NT2/D1 (cell line): Measurements from ENCODE around the gene SELE.
A peak's percentile ranks its signal among the peaks of the same experiment; 100 is the strongest.
"Not testable (repeated sequence)": the region's sequence is repeated elsewhere in the genome, so short reads cannot be mapped to it uniquely, and the experiment has no call there.

Experiments used
- DNase-seq: peaks from one replicate; pipeline ENCODE4 v3.0.0-alpha.2; 2011; ENCODE audit warnings: low read depth, low spot score
- H3K27me3 ChIP-seq: 2 replicates; pipeline ENCODE4 v1.6.0; 2011; ENCODE audit warnings: mild to moderate bottlenecking; ENCODE audit not compliant: insufficient read length, insufficient read depth
- H3K36me3 ChIP-seq: 2 replicates; pipeline ENCODE4 v1.6.1; 2011; ENCODE audit warnings: mild to moderate bottlenecking, low read length, mixed read lengths; ENCODE audit not compliant: insufficient read depth, insufficient read length
- H3K4me1 ChIP-seq: 2 replicates; pipeline ENCODE4 v1.5.1; 2011; ENCODE audit not compliant: insufficient read depth, insufficient read length
- H3K4me3 ChIP-seq: 2 replicates; pipeline ENCODE4 v1.5.1; 2011; ENCODE audit warnings: low read depth; ENCODE audit not compliant: insufficient read length
- H3K9ac ChIP-seq: 2 replicates; pipeline ENCODE4 v1.6.0; 2011; ENCODE audit warnings: low read depth; ENCODE audit not compliant: insufficient read length
- H3K9me3 ChIP-seq: 2 replicates; pipeline ENCODE4 v1.5.1; 2011; ENCODE audit warnings: mild to moderate bottlenecking, low read length; ENCODE audit not compliant: insufficient read depth
- SUZ12 ChIP-seq: IDR thresholded peaks from 2 replicates; pipeline ENCODE4 v1.6.1; 2011; ENCODE audit not compliant: insufficient read length, insufficient read depth; ENCODE audit errors: extremely low read depth
- YY1 ChIP-seq: IDR thresholded peaks from 2 replicates; pipeline ENCODE4 v1.6.1; 2011; ENCODE audit not compliant: insufficient read length, insufficient read depth
- ZNF274 ChIP-seq: IDR thresholded peaks from 2 replicates; pipeline ENCODE4 v1.6.1; 2011; ENCODE audit warnings: mild to moderate bottlenecking, low read depth, low read length

Gene SELE

GRCh38 chr1:169723763-169724162 lies 10.1 kb downstream of the SELE start:
- H3K4me3 ChIP-seq: no peak overlapping the region
- DNase-seq: no peak
- TF ChIP-seq YY1 (no peak), SUZ12 (no peak), ZNF274 (no peak)
- H3K9ac ChIP-seq: no peak overlapping the region
- H3K36me3 ChIP-seq: no peaks in the 10 kb centered on the region
- H3K27me3 ChIP-seq: no peaks in the 10 kb centered on the region
- H3K9me3 ChIP-seq: no peaks in the 10 kb centered on the region
- H3K4me1 ChIP-seq: no peaks in the 10 kb centered on the region

GRCh38 chr1:169722779-169723178 lies 11.1 kb downstream of the SELE start:
- H3K9me3 ChIP-seq: no peaks in the 10 kb centered on the region
- no peaks in the 10 kb centered on the region for H3K36me3 ChIP-seq
- no peak overlapping the region for H3K9ac ChIP-seq
- no peaks in the 10 kb centered on the region for H3K4me1 ChIP-seq
- H3K27me3 ChIP-seq: no peaks in the 10 kb centered on the region
- H3K4me3 ChIP-seq: no peak overlapping the region
- DNase-seq: no peak
- TF ChIP-seq ZNF274 (no peak), YY1 (no peak), SUZ12 (no peak)

DNA sequence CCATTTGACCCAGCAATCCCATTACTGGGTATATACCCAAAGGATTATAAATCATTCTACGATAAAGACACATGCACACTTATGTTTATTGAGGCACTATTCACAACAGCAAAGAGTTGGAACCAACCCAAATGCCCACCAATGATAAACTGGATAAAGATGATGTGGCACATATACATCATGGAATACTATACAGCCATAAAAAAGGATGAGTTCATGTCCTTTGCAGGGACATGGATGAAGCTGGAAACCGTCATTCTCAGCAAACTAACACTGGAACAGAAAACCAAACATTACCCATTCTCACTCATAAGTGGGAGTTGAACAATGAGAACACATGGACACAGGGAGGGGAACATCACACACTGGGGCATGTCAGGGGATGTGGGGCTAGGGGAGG lies 18.8 kb downstream of the SELE start:
- not testable (repeated sequence) for H3K36me3 ChIP-seq, H3K4me1 ChIP-seq, H3K9me3 ChIP-seq, H3K4me3 ChIP-seq, DNase-seq, H3K27me3 ChIP-seq, H3K9ac ChIP-seq

- H3K4me3 ChIP-seq, H3K9ac ChIP-seq, DNase-seq, H3K27me3 ChIP-seq, H3K4me1 ChIP-seq, H3K9me3 ChIP-seq, H3K36me3 ChIP-seq: not testable (repeated sequence)
Measured at GRCh38 chr1:169713090-169713489, 20.8 kb downstream of the SELE start.

- Histone ChIP-seq H3K4me1 (no peaks in the 10 kb centered on the region), H3K27me3 (no peaks in the 10 kb centered on the region), H3K9me3 (0 out of 2 replicates have a peak, but pooled peaks cover 2% of the 10 kb centered on the region), H3K36me3 (no peaks in the 10 kb centered on the region), H3K9ac (no peak overlapping the region), H3K4me3 (no peak overlapping the region)
- no peak for TF ChIP-seq YY1
- no peak for TF ChIP-seq ZNF274
- no peak for TF ChIP-seq SUZ12
- no peak for DNase-seq
Measured at GRCh38 chr1:169712309-169712631, 21.6 kb downstream of the SELE start.

DNA sequence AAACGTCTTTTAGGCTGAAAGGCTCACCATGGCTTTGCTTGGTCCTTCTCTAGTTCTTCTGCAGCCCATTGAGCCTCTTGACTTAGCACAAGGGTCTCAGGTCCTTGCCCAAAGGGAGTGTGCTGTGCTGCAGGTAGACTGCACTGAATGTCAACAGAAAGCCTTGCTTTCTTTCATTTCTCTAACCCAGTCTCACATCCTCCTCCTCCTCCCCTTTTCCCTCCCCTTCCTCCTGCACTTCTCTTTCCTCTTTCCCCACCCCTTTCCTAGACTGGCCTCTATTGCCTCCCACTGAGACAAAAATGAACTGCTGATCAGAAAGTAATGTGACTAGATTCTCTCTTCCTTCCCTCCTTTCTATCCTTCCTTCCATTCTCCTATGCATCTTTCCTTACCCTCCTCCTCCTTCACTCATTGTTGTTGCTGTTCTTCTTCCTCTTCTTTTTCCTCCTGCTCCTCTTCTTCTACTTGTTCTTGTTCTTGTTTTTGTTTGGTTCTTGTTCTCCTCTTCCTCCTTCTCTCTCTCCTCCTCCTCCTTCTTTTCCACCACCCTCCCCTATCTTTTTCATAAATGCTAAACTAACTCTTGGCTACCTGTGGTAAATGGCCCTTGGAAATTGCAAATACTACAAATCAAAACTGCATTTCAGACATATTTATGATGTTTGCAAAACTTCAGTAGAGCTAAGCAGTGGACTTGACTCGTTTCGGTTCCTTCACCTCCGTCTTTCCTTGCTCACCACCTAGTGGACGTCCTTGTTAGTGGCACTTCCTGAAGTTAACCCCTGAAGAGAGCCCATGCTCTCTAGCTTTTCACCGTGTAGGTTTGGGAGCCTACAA lies 22.2 kb downstream of the SELE start, which contains the start of gene SELL:
Gene SELL (minus strand): TSS at position 152 of the 840 bp plus-strand sequence. CDS start 122 bp downstream, at position 30.
- Histone ChIP-seq H3K4me3 (no peak within 1 kb of the TSS), H3K9me3 (no peaks in the 10 kb centered on the region), H3K27me3 (no peaks in the 10 kb centered on the region), H3K36me3 (no peaks in the 10 kb centered on the region), H3K9ac (no peak within 1 kb of the TSS), H3K4me1 (no peaks in the 10 kb centered on the region)
- TF ChIP-seq YY1 (no peak), ZNF274 (no peak), SUZ12 (no peak)
- peak; percentile 82 for DNase-seq

GRCh38 chr1:169708647-169709046 lies 25.2 kb downstream of the SELE start:
- Histone ChIP-seq H3K4me3 (no peak overlapping the region), H3K36me3 (no peaks in the 10 kb centered on the region), H3K9me3 (no peaks in the 10 kb centered on the region), H3K4me1 (no peaks in the 10 kb centered on the region), H3K9ac (no peak overlapping the region), H3K27me3 (no peaks in the 10 kb centered on the region)
- TF ChIP-seq SUZ12 (no peak), ZNF274 (no peak), YY1 (no peak)
- DNase-seq: no peak
